Loucy (cell line): ENCODE measurements around the gene CELF2.

Experiments
- CTCF ChIP-seq: fragments of 200-600 bp; sonication (generic); conservative IDR thresholded peaks from 2 replicates; pipeline ENCODE4 v1.5.1; 2014; ENCODE audit warnings: mild to moderate bottlenecking, antibody characterized with exemption, low read length
- EZH2phosphoT487 ChIP-seq: fragments of 200-600 bp; IDR thresholded peaks from 2 replicates; pipeline ENCODE4 v1.6.1; 2018; ENCODE audit warnings: antibody characterized with exemption, mild to moderate bottlenecking, moderate library complexity, borderline replicate concordance

DNA sequence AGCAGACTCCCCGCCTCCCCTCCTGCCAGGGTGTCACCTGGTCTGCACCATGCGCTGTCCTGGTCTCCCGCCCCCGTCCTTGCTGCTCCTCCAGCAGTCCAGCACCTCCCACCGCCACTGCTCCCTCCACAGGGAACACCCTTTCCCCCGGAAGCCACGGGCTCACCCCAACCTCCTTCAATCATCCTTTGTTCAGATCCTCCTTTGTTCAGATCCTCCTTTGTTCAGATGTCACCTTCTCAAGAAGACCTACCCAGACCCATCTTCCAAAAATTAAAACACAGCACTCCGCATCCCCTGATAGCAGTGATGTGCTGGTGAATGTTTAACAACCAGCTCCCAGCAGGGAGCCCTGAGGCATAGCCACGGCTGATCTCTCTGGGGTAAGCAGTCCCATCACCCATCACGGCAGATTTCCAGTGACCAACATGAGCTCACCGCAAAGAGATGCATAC is 356.1 kb downstream of the CELF2 start:
- TF ChIP-seq CTCF, result no peak
- no peak for TF ChIP-seq EZH2phosphoT487
